Astrocyte (in vitro differentiated cells and primary cell): ENCODE measurements around the gene CEP97.

ENCODE experiments used
- CTCF ChIP-seq: IDR thresholded peaks from 2 replicates; pipeline ENCODE4 v1.5.1; 2011; ENCODE audit warnings: low read depth, mild to moderate bottlenecking, inconsistent platforms, low read length, moderate library complexity; ENCODE audit not compliant: insufficient read depth
- EZH2 ChIP-seq: IDR thresholded peaks from 2 replicates; pipeline ENCODE4 v1.6.1; 2012; ENCODE audit warnings: mild to moderate bottlenecking, low read length, inconsistent platforms; ENCODE audit not compliant: insufficient read depth

- TF ChIP-seq CTCF, result no peak
- no peak for TF ChIP-seq EZH2
These were observed 56.2 kb downstream of the CEP97 start for GRCh38 chr3:101780661-101781060.
